Stimulated activated CD8-positive, alpha-beta memory T cell treated with anti-CD3 and anti-CD28 coated beads, Interleukin-4, amount 100 ng/mL, for 1 hour (primary cell): Measurements from ENCODE around the gene OR4N2.
"Not testable (repeated sequence)": the region's sequence is repeated elsewhere in the genome, so short reads cannot be mapped to it uniquely, and the experiment has no call there.

Experiments
- DNase-seq, 2 donors: peaks; one replicate each; pipeline ENCODE4 v3.0.0-alpha.2; 2020; ENCODE audit warnings: low read depth in 2 of 2, low spot score in 1 of 2

OR4N2 gene, protein sequence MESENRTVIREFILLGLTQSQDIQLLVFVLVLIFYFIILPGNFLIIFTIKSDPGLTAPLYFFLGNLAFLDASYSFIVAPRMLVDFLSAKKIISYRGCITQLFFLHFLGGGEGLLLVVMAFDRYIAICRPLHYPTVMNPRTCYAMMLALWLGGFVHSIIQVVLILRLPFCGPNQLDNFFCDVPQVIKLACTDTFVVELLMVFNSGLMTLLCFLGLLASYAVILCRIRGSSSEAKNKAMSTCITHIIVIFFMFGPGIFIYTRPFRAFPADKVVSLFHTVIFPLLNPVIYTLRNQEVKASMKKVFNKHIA

DNA sequence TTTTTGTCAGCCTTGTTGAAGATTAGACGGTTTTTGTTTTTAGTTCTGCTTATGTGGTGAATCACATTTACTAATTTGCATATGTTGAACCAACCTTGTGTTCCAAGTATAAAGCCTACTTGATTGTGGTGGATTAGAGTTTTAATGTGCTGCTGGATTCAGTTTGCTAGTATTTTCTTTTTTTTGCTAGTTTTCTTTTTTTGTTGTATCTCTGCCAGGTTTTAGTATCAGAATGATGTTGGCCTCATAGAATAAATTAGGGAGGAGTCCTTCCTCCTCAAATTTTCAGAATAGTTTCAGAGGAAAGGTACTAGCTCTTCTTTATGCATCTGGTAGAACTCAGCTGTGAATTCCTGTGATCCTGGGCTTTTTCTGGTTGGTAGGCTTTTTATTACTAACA, at the start of gene OR4N2:
OR4N2 (plus strand) TSS at position 301 of the 400 bp plus-strand sequence. CDS start 23,679 bp downstream, outside the sequence.
- not testable (repeated sequence) for DNase-seq

DNA sequence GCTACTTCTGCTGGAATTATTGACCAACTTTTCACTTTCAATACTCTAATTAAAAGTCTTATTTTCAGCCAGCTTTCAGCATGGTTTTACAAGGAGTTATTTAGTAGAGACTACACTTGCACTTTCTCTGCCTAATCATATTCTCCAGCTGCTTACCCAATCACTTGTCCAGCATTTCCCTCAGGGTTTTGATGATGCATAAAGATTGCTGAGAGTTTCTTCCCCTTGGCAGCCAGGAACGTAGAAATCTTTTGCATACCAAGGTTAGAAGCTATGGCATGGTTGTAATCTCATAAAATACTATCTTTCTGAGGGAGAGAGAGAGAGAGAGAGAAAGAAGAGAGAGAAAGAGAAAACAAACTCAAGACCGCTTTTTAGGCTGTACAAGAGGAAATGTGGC, 49.4 kb upstream of the OR4N2 start:
- no peak for DNase-seq

DNA sequence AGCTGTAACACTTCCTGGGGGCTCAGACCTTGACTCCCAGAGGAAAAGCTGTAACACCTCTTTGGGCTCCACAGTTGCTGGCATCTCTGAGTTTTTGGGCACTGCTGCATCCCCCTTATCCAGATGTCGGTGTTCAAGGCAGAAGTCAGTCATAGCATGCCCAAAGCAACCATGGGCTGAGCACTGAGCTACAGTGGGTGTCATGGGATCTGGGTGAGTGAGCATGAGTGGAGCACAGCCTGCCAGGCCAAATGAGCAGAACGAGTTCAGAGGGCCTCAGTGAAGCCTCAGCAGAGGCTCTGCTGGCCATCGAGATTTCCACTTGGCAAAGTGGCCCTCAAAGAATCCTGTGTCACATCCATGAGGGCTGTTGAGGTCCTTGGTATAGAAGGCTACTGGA, 32.1 kb upstream of the OR4N2 start:
- not testable (repeated sequence) for DNase-seq

DNA sequence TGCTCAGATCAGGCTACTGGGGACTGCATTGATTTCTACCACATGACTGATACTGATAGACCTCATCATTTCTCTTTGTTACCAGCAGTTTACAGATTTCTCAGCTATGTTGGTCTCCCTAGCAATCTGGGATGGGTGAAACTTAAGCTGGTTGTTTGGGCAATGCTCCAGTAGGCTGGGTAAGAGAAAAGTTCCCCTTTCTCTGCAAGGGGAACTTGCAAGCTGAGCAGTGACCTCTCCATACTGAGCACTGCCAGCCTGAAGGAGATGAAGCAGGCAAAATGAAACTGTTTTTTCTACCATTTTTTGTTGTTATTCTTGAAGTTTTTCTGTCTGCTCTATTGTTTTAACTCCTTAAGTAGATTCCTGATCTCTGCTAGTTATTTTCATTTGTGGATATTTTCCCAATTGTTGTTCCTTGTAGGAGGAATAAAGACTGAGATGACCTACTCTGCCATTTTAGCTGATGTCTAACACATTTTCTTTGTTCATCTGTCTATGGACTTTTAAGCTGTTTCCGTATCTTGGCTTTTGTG, 31.6 kb upstream of the OR4N2 start:
- DNase-seq = no peak

DNA sequence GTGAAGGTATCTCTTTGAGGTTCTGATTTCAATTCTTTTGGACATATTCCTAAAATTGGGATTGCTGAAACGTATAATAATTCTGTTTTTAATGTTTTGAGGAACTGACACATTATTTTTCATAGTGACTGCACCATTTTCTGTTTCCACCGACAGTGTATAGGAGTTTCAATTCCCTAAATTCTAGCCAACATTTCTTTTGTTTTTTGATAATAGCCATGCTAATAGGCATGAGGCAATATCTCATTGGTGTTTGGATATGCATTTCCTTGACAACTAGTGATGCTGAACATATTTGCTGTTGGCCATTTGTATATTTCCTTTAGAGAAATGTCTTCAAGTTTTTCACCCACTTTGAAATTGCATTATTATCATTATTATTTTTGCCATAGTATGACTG, 31.1 kb upstream of the OR4N2 start:
- DNase-seq = not testable (repeated sequence)

DNA sequence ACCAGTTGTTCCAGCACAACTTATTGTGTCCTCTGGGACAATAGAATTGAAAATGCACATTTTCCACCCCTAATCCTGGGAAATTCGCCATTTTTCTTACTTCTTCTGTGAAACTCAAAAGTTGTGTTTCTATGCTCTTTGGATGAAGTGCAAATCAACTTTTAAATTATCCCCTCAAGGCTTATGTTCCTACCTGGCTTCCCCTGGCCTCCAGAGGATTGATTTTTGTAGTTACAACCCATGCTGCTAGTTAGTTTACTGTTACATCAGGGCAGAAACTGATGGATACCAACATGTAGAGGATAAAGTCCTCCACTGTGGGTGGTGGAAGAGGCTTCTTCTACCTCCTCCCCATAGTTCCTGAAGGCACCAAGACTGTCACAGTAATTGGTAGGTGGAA, 30.4 kb upstream of the OR4N2 start, which contains the start of gene OR4M1:
OR4M1 (plus strand) TSS at position 301 of the 400 bp plus-strand sequence. CDS start 6,819 bp downstream, outside the sequence.
- DNase-seq = not testable (repeated sequence)

DNA sequence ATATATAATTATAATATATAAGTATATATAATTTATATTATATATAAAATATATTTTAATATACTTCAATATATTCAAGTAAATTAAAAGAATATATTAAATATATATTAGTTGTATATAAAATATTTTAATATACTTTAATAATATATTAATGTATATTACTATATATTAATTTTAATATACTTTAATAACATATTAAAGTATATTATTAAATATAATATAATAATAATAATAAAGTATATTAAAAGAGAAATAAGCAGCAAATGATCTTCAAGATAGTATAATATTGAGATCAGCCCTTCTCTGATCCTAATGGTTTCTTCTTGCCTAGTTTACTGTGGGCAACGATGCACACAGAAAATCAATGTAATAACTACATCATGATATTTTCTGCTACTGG, 28.0 kb upstream of the OR4N2 start:
- no peak for DNase-seq

DNA sequence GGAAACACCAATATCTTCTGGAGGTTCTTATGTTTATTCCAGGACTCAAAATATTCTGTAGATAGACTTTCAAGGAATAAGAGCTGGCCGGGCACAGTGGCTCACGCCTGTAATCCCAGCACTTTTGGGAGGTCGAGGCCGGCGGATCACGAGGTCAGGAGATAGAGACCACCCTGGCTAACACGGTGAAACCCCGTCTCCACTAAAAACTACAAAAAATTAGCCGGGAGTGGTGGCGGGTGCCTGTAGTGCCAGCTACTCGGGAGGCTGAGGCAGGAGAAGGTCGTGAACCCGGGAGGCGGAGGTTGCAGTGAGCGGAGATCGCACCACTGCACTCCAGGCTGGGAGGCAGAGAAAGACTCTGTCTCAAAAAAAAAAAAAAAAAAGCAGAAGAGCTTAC, 17.7 kb upstream of the OR4N2 start:
- DNase-seq = not testable (repeated sequence)

DNA sequence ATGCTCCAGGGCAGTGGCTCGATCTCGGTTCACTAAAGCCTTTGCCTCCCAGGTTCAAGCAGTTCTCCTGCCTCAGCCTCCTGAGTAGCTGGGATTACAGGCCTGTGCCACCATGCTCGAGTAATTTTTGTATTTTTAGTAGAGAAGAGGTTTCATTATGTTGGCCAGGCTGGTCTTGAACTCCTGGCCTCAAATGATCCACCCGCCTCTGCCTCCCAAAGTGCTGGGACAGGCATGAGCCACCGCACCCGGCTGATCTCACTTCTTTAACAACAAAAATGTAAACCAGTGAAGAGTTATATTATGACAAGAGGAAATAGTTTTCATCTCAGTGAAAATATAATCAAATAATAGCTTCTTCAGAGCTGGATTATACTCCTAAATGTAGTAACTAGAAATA, 16.3 kb upstream of the OR4N2 start:
- not testable (repeated sequence) for DNase-seq

DNA sequence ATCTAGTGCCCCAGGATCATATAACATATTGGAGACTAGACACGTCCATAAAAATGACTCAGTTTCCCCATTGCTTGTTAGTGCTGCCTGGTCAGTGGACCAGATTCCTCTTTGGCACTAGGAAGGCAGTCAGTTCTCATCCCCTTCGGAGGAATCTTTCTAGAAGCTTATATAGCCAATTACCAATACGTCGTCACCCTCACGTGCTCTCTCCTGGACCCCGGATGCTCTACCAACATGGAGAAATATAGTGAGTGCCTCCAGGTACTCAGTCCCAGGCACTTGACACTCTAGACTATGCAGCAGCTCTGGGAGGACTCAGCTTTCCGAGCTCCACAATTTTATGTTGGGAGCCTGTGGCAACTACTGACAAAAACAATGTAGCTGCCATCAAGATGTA, 15.4 kb upstream of the OR4N2 start:
- not testable (repeated sequence) for DNase-seq

DNA sequence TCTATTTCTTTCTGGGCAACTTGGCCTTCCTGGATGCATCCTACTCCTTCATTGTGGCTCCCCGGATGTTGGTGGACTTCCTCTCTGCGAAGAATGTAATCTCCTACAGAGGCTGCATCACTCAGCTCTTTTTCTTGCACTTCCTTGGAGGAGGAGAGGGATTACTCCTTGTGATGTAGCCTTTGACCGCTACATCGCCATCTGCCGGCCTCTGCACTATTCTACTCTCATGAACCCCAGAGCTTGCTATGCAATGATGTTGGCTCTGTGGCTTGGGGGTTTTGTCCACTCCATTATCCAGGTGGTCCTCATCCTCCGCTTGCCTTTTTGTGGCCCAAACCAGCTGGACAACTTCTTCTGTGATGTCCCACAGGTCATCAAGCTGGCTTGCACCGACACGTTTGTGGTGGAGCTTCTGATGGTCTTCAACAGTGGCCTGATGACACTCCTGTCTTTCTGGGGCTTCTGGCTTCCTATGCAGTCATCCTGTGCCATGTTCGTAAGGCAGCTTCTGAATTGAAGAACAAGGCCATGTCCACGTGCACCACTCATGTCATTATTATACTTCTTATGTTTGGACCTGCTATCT, 7.0 kb upstream of the OR4N2 start:
- not testable (repeated sequence) for DNase-seq

DNA sequence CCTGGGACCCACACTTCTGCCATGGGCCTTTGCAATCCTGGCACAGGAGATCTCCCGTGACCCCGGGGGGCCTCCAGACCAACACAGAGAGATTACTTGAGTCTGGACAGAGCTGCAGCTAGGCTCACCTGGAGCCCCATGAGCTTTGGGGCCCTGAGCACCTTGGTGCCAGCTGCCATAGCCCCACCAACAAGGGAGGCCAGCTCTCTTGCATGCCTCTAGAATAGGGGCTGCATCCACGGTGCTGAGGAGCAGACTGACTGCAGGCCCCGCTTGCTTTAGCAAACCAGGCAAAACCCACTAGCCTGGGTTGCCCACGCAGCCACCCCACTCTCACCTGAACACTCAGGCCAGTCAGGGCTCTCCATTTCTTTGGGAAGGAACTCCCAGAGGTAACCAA, 3.7 kb upstream of the OR4N2 start:
- DNase-seq = no peak

DNA sequence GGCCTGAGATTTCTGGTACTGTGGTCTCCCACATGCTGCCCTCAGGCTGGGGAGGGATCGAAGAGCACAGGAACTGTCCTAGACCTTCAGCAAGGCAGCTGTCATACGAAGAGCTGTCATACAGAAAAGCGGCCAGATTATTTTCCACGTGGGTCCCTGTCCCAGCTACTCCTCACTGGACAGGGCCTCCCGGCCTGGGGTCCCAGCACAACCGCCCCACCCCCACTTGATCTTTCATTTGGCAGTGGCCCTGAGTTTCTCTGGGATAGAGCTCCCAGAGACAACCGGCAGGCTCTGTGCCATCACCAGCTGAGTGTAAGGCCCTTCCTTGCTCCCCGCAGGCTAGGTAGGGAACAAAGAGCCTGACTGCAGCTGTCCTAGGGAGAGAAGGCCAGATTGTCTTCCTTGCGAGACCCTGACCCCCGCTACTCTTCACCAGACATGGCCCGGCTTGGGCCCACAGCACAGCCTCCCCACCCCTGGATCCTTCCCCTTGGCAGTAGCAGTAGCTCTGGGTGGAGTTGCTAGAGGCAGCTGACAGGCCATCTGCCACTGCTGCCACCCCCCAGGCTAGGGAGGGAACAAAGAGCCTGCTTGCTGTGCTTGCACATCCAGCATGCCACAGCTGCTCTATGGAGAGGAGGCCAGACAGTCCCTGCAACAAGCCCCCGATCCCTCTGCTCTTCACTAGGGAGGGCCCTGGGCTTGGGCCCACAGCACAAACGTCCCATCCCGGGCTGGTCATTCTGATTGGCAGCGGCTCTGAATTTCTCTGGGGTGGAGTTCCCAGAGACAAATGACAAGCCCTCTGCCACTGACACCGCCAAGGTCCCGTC, 3.1 kb upstream of the OR4N2 start:
- DNase-seq = no peak

DNA sequence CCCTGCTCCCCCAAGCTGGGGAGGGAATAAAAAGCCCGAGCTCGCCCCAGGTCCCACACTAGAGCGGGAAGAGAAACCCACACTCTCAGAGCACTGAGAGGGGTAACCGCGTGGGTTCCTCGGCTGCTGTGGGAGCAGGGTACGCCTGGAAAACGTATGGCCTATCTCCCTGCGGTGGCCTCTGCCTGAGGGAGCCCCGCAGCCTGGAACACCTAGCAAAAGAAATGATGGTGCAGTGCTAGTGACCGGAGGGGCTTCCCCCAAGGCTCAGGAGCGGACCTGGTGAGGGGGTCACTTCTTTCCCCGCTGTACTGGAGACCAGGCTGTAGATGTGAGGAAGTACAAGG, 2.5 kb upstream of the OR4N2 start:
- DNase-seq = no peak

DNA sequence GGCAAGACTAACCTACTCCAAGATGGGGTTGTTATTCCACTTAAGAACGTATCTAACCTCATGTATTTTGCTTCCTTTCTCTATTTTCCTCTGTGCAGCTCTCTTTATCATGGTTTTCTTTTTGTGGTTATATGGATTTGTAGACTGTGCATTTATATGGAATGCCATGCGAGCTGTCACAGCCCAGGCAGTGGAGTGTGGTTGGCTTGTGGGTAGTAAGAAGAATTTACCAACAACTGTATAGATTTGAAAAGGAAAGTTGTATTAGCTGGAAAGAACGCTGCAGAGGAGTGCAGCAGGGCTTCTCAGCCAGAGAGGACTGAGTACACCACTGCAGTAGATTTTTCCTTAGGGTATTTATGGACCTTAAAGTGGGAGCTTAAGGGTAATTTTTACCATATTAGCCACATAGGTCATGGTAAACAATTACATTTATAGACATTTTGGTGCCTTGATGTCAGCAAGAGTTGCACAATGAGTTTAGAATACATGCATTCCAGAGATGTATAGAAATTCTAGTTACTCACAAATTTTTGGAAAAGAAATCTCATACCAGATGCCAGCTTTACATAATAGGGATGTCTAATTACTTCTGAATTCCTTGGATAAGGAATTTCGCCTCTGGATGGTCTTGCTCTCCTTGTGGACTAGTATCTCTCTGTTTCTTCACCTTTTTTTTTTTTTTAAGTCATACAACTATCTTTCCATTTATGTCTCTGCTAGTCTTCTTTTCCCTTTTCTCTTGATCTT, 9.8 kb downstream of the OR4N2 start:
- not testable (repeated sequence) for DNase-seq

DNA sequence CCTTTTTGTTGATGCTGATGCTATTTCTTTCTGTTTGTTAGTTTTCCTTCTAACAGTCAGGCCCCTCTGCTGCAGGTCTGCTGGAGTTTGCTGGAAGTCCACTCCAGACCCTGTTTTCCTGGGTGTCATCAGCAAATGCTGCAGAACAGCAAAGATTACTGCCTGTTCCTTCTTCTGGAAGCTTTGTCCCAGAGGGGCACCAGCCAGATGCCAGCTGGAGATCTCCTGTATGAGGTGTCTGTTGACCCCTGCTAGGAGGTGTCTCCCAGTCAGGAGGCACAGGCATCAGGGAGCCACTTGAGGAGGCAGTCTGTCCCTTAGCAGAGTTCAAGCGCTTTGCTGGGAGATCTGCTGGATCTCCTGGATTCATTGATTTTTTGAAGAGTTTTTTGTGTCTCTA, 16.3 kb downstream of the OR4N2 start:
- DNase-seq = not testable (repeated sequence)

DNA sequence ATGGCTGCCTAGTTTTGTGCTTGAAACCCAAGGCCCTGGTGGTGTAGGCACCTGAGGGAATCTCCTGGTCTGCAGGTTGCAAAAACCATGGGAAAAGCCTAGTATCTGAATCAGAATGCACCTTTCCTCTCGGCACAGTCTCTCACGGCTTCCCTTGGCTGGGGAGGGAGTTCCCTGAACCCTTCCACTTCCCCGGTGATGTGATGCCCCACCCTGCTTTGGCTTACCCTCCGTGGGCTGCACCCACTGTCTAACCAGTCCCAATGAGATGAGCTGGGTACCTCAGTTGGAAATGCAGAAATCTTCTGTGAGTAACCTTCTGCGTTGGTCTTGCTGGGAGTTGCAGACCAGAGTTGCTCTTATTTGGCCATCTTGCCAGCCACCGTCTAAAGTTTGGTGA, 17.4 kb downstream of the OR4N2 start:
- DNase-seq = not testable (repeated sequence)

DNA sequence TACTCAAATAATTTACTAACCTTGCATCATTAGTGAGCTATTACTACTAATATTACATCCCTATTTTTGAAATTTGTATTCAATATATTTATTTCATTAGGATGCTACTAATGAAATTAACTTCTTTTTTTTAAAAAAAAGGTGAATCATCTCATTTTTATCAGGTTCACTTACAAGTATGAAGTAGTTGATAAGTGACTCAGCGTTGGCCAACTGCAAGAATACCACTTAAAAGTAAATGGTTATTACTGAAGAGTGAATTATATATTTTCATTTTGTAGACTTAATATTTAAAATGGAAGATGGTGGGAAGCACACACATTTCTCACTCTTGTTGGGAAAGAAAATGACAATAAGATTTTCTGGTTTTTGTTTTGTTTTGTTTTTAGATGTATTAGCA, 19.6 kb downstream of the OR4N2 start:
- no peak for DNase-seq

DNA sequence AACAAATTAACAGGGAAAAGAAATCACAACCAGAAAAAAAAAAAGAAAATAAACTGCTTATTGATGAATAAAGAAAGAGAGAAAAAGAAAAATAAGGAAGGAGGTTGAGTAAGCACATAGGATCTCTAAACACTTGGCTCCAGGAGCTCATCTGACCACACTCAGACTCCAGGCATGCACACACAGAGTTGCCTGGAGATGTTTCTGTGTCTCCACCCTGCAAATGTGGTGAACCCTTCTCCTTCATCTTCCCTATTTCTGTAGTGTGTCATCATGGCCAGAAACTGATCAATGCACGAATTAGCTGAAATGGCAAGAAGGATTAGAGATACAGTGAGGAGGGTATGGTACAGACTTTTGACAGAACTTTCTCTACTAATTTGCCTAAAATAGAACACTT, 20.2 kb downstream of the OR4N2 start:
- no peak for DNase-seq

DNA sequence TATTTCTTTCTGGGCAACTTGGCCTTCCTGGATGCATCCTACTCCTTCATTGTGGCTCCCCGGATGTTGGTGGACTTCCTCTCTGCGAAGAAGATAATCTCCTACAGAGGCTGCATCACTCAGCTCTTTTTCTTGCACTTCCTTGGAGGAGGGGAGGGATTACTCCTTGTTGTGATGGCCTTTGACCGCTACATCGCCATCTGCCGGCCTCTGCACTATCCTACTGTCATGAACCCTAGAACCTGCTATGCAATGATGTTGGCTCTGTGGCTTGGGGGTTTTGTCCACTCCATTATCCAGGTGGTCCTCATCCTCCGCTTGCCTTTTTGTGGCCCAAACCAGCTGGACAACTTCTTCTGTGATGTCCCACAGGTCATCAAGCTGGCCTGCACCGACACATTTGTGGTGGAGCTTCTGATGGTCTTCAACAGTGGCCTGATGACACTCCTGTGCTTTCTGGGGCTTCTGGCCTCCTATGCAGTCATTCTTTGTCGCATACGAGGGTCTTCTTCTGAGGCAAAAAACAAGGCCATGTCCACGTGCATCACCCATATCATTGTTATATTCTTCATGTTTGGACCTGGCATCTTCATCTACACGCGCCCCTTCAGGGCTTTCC, 24.2 kb downstream of the OR4N2 start:
- not testable (repeated sequence) for DNase-seq

DNA sequence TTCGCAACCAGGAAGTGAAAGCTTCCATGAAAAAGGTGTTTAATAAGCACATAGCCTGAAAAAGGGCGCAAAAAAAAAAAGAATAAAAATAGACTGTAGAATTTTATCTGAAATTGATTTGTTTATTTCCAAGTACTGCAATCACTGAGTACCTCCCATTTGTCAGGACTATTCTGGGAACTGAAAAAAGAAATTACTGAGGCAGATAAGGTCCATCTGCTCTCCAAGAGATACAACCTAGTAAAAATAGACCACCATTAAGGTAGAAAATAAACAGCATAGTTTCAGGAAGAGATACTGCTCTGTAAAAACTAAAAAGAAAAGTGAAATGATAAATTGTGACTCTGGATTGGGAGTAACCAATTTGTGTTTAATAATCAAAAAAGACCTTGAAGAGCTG, 24.7 kb downstream of the OR4N2 start:
- no peak for DNase-seq
